Astrocyte of the cerebellum (primary cell): ENCODE data around the gene SLC25A47.

Experiments used
- DNase-seq: peaks from one replicate; pipeline ENCODE4 v3.0.0-alpha.2; 2011; ENCODE audit warnings: low read depth
- H3K4me3 ChIP-seq: 2 replicates; pipeline ENCODE4 v1.5.1; 2011; ENCODE audit warnings: mild to moderate bottlenecking, low read depth, low read length, moderate library complexity
- in situ Hi-C: cut with HindIII; loops from 2 replicates; pipeline ENCODE4 v1.10.0; 2017; ENCODE audit warnings: low sequenced_read_pairs
- TF ChIP-seq, protein P1 (sequence below): IDR thresholded peaks from 2 replicates; pipeline ENCODE4 v1.5.1; 2012; ENCODE audit warnings: low read length, low read depth, moderate library complexity, mild to moderate bottlenecking; ENCODE audit errors: missing control alignments

SLC25A47 gene

GRCh38 chr14:100375266-100375962 is 52.3 kb downstream of the SLC25A47 start:
- TF ChIP-seq, protein P1, sequence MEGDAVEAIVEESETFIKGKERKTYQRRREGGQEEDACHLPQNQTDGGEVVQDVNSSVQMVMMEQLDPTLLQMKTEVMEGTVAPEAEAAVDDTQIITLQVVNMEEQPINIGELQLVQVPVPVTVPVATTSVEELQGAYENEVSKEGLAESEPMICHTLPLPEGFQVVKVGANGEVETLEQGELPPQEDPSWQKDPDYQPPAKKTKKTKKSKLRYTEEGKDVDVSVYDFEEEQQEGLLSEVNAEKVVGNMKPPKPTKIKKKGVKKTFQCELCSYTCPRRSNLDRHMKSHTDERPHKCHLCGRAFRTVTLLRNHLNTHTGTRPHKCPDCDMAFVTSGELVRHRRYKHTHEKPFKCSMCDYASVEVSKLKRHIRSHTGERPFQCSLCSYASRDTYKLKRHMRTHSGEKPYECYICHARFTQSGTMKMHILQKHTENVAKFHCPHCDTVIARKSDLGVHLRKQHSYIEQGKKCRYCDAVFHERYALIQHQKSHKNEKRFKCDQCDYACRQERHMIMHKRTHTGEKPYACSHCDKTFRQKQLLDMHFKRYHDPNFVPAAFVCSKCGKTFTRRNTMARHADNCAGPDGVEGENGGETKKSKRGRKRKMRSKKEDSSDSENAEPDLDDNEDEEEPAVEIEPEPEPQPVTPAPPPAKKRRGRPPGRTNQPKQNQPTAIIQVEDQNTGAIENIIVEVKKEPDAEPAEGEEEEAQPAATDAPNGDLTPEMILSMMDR = no peak

GRCh38 chr14:100375963-100376735 is 53.0 kb downstream of the SLC25A47 start, which contains the start of gene WDR25:
Gene WDR25, plus strand, starts transcription at chr14:100376485.
- DNase-seq = peak; percentile 86
- in situ Hi-C loops = no loop called here
- TF ChIP-seq, protein P1 = no peak
- H3K4me3 ChIP-seq = peak within 1 kb of the TSS; percentile 76

More at GRCh38 chr14:100375266-100375962, 52.3 kb downstream of the SLC25A47 start:
- peak overlapping the region; percentile 76 for H3K4me3 ChIP-seq
- peak; percentile 62 for DNase-seq
- in situ Hi-C loops = no loop called here

- in situ Hi-C loops = no loop called here
- DNase-seq = no peak
- TF ChIP-seq, protein P1 = no peak
- peak overlapping the region; percentile 76 for H3K4me3 ChIP-seq
Measured at GRCh38 chr14:100376751-100377171, 53.6 kb downstream of the SLC25A47 start.
